ENCODE data around the gene CYB561. TPM values are rescaled to one million over a fixed set of nuclear protein-coding genes. Genes with fewer than 3 reads are reported as not detected.

The CYB561 gene
- total and polyA plus RNA-seq, 3 experiments from 2014 or later: 14.3 to 42.7 (median 16.6) TPM

DNA sequence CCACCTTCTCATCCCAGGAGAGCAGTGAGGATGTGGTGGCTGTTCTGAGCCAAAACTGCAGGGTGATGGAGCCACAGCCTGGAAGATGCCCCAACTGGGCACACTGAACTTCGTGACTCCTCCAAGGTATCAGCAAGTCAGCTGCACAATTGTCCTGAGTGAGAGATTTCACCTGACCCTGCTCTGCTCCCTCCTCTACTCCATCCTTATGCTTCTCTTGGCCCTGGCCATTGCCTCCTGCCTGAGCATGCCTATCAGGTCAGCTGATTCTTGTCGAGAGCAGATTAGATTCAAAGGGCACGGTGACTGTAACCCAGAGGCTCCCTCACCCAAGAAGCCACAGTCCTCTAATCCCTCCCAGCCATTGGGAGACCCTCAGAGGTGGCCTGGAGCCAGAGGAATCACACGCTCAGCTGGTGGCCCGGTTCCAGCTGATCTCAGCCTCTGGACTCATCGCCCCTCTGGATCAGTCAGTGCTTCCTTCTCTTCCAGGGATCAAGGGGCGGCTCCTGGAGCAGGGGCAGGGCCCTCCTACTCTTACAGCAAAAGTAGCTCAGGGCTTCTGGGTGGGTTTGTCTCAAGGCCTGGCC lies 7.0 kb upstream of the CYB561 start:
- Histone ChIP-seq H3K4me3 (ENCODE audit: low read length) (no peak overlapping the region), H3K9me3 (ENCODE audit: low read length) (no peaks in the 10 kb centered on the region), H3K36me3 (ENCODE audit: insufficient read depth, low read length) (no peaks in the 10 kb centered on the region), H3K27ac (ENCODE audit: low read depth, low read length) (no peak overlapping the region), H3K27me3 (ENCODE audit: insufficient read depth, low read length, poor library complexity, severe bottlenecking) (no peaks in the 10 kb centered on the region), H3K4me1 (ENCODE audit: insufficient read depth, low read length) (no peaks in the 10 kb centered on the region)
- H3K4me1 Mint-ChIP-seq: peaks cover 4 to 17% (median 13%) of the 10 kb centered on the region in 3 donors
- peaks cover 0 to 1% of the 10 kb centered on the region in 2 donors for H3K27me3 Mint-ChIP-seq
- DNase-seq: no peak
- peak overlapping the region in 1 of 8 donors; percentile 5 for H3K27ac Mint-ChIP-seq
- no peaks in the 10 kb centered on the region for H3K36me3 Mint-ChIP-seq
- no peaks in the 10 kb centered on the region for H3K9me3 Mint-ChIP-seq
- POLR2A ChIA-PET: no interaction called here
- CTCF ChIA-PET: interaction anchor here (0.8 to 3.2 kb wide), 4 partner anchors 9 to 27 kb away, joined by 3 to 18 read pairs (median 4); no protein-coding TSS in a partner anchor
- no peak overlapping the region for H3K4me3 Mint-ChIP-seq

DNA sequence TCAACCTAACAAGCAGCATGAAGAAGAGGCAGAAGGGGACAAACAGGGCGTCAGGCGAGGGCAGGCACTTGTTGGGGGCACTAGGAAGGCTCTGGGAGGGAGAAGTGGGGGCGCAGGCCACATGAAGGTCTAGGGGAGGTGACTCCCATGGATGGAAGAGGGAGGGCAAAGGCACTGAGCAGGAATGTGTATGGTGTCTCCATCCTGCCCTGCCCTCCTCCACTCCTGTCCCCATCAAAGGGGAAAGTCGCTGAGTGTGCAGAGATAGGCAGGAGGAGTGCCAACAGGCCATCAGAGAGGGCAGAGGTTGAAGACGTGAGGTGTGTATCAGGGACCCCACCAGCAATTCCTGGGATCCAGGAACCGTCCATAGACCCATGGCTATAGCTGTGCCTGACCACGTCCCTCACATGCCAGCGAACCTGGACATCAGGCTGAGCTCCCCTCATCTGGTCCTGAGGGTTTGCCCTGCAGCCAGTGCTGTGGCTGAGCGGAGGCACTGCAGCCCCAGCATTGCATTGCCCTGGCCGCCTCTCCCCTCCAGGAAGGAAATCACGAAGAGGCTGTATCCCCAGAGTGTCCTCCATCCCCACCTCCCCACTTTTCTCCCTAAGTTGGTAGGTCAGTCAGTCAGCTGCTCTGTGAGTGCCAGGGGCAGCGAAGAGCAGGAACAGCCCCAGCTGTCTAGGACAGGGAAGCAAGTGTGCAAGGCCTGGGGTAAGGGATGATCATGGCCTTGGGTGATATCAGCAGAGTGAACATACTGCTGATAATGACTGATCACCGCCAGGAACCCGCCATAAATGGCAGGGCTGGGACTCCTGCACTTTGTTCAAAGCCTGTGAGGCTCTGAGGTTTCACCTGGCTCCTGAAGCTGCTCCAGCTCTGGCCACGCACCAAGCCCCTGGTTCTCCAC lies 6.2 kb upstream of the CYB561 start:
- peaks cover 5% of the 10 kb centered on the region for H3K4me1 ChIP-seq (ENCODE audit: insufficient read depth, low read length)
- H3K4me3 ChIP-seq (ENCODE audit: low read length): no peak overlapping the region
- POLR2A ChIA-PET: no interaction called here
- no peak overlapping the region for H3K27ac ChIP-seq (ENCODE audit: low read depth, low read length)
- H3K27me3 ChIP-seq (ENCODE audit: insufficient read depth, low read length, poor library complexity, severe bottlenecking): no peaks in the 10 kb centered on the region
- Mint-ChIP-seq H3K27ac (peak overlapping the region in 1 of 8 donors; percentile 19), H3K27me3 (peaks cover 0 to 1% of the 10 kb centered on the region in 2 donors), H3K4me3 (no peak overlapping the region), H3K36me3 (no peaks in the 10 kb centered on the region), H3K9me3 (no peaks in the 10 kb centered on the region), H3K4me1 (peaks cover 7 to 21% (median 16%) of the 10 kb centered on the region in 3 donors)
- no peaks in the 10 kb centered on the region for H3K9me3 ChIP-seq (ENCODE audit: low read length)
- no peak for DNase-seq
- no peaks in the 10 kb centered on the region for H3K36me3 ChIP-seq (ENCODE audit: insufficient read depth, low read length)
- CTCF ChIA-PET: interaction anchor here (0.7 to 3.2 kb wide), 5 partner anchors 8 to 159 kb away, joined by 3 to 18 read pairs (median 4); no protein-coding TSS in a partner anchor

DNA sequence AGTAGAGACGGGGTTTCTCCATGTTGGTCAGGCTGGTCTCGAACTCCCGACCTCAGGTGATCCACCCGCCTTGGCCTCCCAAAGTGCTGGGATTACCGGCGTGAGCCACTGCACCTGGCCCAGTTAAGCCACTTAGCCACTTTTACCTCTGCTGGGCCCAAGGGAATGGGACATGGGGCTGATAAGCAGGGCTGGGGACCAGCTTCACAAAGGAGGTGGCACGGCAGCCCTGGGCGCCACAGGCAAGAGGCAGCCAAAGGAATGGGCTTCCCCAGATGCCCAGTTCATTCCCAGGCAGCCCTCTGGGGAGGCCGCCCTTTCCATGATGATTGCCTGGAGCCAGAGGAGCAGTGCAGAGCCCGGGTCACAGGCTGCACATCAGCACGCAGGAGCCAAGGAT lies 5.0 kb upstream of the CYB561 start:
- no peaks in the 10 kb centered on the region for H3K36me3 Mint-ChIP-seq
- no peak for DNase-seq
- H3K9me3 ChIP-seq (ENCODE audit: low read length): no peaks in the 10 kb centered on the region
- POLR2A ChIA-PET: no interaction called here
- H3K9me3 Mint-ChIP-seq: no peaks in the 10 kb centered on the region
- no peaks in the 10 kb centered on the region for H3K27me3 ChIP-seq (ENCODE audit: insufficient read depth, low read length, poor library complexity, severe bottlenecking)
- no peaks in the 10 kb centered on the region for H3K36me3 ChIP-seq (ENCODE audit: insufficient read depth, low read length)
- no peak overlapping the region for H3K4me3 Mint-ChIP-seq
- no peak overlapping the region for H3K27ac Mint-ChIP-seq
- H3K27ac ChIP-seq (ENCODE audit: low read depth, low read length): no peak overlapping the region
- H3K4me1 ChIP-seq (ENCODE audit: insufficient read depth, low read length): peaks cover 12% of the 10 kb centered on the region
- H3K27me3 Mint-ChIP-seq: peaks cover 0 to 1% of the 10 kb centered on the region in 2 donors
- CTCF ChIA-PET: interaction anchor here (1.2 to 1.5 kb wide), 2 partner anchors 12 to 24 kb away, joined by 3 to 4 read pairs; no protein-coding TSS in a partner anchor
- H3K4me3 ChIP-seq (ENCODE audit: low read length): no peak overlapping the region
- H3K4me1 Mint-ChIP-seq: peaks cover 11 to 25% (median 19%) of the 10 kb centered on the region in 3 donors

DNA sequence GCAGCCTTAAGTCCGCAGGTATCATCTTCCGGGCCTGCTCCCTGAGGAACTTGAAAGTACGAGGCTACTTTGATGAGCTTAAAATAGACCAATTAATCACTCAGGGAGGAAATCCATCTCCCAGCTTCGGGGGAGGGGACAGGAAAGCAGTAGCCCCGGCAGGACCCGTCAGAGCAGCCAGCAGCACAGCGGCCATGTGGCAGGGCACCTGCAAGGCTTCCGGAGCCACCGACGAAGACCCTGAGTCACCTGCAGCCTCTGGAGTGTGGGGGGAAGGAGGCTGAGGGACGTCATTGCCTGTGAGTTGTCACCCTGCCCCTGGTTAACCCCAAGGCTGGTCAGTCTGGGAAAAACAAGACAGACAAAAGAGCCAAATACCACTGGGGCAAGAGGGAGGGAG lies 4.4 kb upstream of the CYB561 start:
- H3K4me1 Mint-ChIP-seq: peaks cover 11 to 27% (median 19%) of the 10 kb centered on the region in 3 donors
- ChIA-PET POLR2A (interaction anchor here (1.5 kb wide), 1 partner anchor 11 kb away, joined by 4 read pairs; no protein-coding TSS in a partner anchor), CTCF (interaction anchor here (1.2 to 7.2 kb wide), 3 partner anchors 11 to 28 kb away, joined by 3 to 60 read pairs (median 4); partner anchors contain the start of gene ACE)
- H3K27ac Mint-ChIP-seq: peak overlapping the region in 3 of 8 donors; percentile 43 to 99 (median 55)
- Histone ChIP-seq H3K9me3 (ENCODE audit: low read length) (no peaks in the 10 kb centered on the region), H3K27me3 (ENCODE audit: insufficient read depth, low read length, poor library complexity, severe bottlenecking) (no peaks in the 10 kb centered on the region), H3K36me3 (ENCODE audit: insufficient read depth, low read length) (no peaks in the 10 kb centered on the region), H3K27ac (ENCODE audit: low read depth, low read length) (no peak overlapping the region), H3K4me1 (ENCODE audit: insufficient read depth, low read length) (peaks cover 12% of the 10 kb centered on the region), H3K4me3 (ENCODE audit: low read length) (no peak overlapping the region)
- H3K36me3 Mint-ChIP-seq: peaks cover 0 to 2% (median 0%) of the 10 kb centered on the region in 3 donors
- DNase-seq: peak in 1 of 5 donors; percentile 61
- H3K27me3 Mint-ChIP-seq: peaks cover 0 to 4% of the 10 kb centered on the region in 2 donors
- H3K9me3 Mint-ChIP-seq: no peaks in the 10 kb centered on the region
- H3K4me3 Mint-ChIP-seq: no peak overlapping the region

DNA sequence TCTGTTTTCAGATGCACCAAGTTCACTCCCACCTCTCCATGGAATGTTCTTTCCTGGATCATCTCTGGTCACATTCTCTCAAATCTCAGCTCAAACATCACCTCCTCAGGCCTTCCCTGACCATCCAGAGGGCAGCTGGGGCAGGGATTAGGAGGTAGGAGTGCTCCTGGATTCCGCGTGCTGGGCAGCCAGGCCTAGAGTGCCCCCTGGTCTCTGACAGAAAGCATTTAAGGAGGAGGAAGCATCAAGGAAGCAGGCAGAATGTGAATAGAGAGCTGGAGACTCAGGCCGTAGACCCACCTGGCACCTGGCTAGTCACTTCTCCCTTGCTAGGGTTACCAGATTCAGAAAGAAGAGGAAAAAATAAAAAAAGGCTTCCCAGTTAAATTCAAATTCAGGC lies 2.5 kb upstream of the CYB561 start:
- POLR2A ChIA-PET: no interaction called here
- H3K27me3 ChIP-seq (ENCODE audit: insufficient read depth, low read length, poor library complexity, severe bottlenecking): no peaks in the 10 kb centered on the region

DNA sequence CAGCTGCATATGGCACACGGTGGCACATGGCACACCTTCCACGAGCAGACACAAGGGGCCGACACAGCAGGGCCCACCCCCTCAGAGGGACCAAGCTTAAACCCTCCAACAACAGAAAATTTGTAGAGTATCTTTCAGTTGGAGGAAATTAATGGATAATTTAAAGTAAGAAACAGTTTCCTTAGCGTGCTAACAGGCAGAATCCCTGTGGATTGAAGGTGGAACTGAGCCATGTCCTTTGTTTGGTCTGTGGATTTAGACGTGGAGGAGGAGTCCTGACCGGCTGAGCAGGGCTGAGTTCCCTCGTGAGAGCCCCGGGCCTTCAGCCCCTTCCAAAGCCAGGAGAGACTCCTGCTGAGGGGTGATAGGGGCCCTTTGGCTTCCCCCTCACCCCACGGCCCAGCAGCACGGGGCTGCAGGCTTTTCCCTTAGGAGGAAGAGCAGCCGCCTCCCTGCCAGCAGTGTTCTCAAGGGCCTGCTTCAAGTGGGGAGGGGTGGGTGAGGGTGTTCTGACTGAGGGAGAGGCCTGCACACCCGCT lies 1.4 kb upstream of the CYB561 start:
- POLR2A ChIA-PET: interaction anchor here (0.6 to 3.1 kb wide), 5 partner anchors 9 to 248 kb away, joined by 3 to 19 read pairs (median 3); partner anchors contain the start of gene ACE
- CTCF ChIA-PET: interaction anchor here (0.9 to 7.2 kb wide), 8 partner anchors 9 to 388 kb away, joined by 3 to 60 read pairs (median 9); partner anchors contain the start of gene ACE
- H3K4me3 ChIP-seq (ENCODE audit: low read length): peak overlapping the region; percentile 65
- DNase-seq: no peak
- Mint-ChIP-seq H3K27me3 (peaks cover 0 to 5% of the 10 kb centered on the region in 2 donors), H3K4me3 (peak overlapping the region; percentile 71 to 86 (median 79)), H3K9me3 (no peaks in the 10 kb centered on the region), H3K36me3 (peaks cover 0 to 2% (median 0%) of the 10 kb centered on the region in 3 donors), H3K27ac (peak overlapping the region; percentile 89 to 99 (median 92)), H3K4me1 (peaks cover 23 to 51% (median 33%) of the 10 kb centered on the region in 3 donors)
- H3K9me3 ChIP-seq (ENCODE audit: low read length): no peaks in the 10 kb centered on the region
- peaks cover 20% of the 10 kb centered on the region for H3K4me1 ChIP-seq (ENCODE audit: insufficient read depth, low read length)
- no peaks in the 10 kb centered on the region for H3K36me3 ChIP-seq (ENCODE audit: insufficient read depth, low read length)
- H3K27ac ChIP-seq (ENCODE audit: low read depth, low read length): peak overlapping the region; percentile 87
- H3K27me3 ChIP-seq (ENCODE audit: insufficient read depth, low read length, poor library complexity, severe bottlenecking): no peaks in the 10 kb centered on the region

More for the DNA sequence above, 2.5 kb upstream of the CYB561 start:
- Mint-ChIP-seq H3K36me3 (peaks cover 0 to 2% (median 0%) of the 10 kb centered on the region in 3 donors), H3K4me1 (peaks cover 23 to 43% (median 31%) of the 10 kb centered on the region in 3 donors), H3K4me3 (peak overlapping the region in 2 of 7 donors; percentile 41), H3K27ac (peak overlapping the region in 7 of 8 donors; percentile 41 to 99 (median 82)), H3K27me3 (peaks cover 0 to 5% of the 10 kb centered on the region in 2 donors), H3K9me3 (no peaks in the 10 kb centered on the region)
- Histone ChIP-seq H3K9me3 (ENCODE audit: low read length) (no peaks in the 10 kb centered on the region), H3K27ac (ENCODE audit: low read depth, low read length) (no peak overlapping the region), H3K4me3 (ENCODE audit: low read length) (no peak overlapping the region), H3K36me3 (ENCODE audit: insufficient read depth, low read length) (no peaks in the 10 kb centered on the region), H3K4me1 (ENCODE audit: insufficient read depth, low read length) (peaks cover 20% of the 10 kb centered on the region)
- CTCF ChIA-PET: interaction anchor here (1.2 to 7.2 kb wide), 5 partner anchors 13 to 163 kb away, joined by 3 to 60 read pairs (median 14); partner anchors contain the start of gene ACE
- DNase-seq: no peak

DNA sequence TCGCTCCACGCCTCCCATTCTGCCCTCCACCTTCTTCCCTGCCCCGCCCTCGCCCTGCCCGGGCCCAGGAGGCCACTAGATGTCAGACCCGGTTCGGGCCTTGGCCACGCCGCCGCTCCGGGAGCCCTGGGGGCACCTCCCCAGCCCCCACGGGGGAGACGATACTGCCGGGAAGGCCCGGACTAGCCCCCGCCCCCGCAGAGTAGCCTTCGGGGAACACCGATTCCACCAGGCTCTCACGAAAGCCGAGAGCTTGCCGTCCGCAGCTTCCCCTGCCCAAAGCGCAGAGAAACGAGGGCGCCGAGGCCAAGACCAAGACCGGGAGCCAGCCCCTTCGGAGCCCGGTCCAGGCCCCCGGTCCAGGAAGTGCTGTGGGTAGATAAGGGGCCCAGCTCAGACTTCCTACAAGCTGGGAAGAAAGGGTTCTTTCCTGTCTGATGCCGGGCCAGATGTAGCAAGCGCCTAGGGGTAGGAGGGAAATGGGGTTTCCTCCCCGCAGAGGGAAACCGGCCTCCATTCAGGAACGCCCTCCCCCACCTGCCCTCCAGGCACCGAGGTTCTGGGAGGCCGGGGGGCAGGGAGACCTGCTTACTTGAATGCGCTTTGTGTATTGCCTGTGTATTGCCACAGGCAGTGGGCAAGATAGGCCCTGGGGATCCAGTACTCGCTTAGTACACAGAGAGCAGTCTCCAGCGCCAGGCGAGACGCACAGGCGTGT lies 806 bp upstream of the CYB561 start:
- H3K4me1 Mint-ChIP-seq: peaks cover 23 to 56% (median 35%) of the 10 kb centered on the region in 3 donors
- peak; percentile 22 to 64 (median 41) for DNase-seq
- peaks cover 20% of the 10 kb centered on the region for H3K4me1 ChIP-seq (ENCODE audit: insufficient read depth, low read length)
- peak overlapping the region; percentile 71 to 86 (median 79) for H3K4me3 Mint-ChIP-seq
- no peaks in the 10 kb centered on the region for H3K9me3 ChIP-seq (ENCODE audit: low read length)
- peak overlapping the region; percentile 65 for H3K4me3 ChIP-seq (ENCODE audit: low read length)
- H3K27me3 ChIP-seq (ENCODE audit: insufficient read depth, low read length, poor library complexity, severe bottlenecking): no peaks in the 10 kb centered on the region
- ChIA-PET POLR2A (interaction anchor here (0.6 to 3.1 kb wide), 5 partner anchors 8 to 248 kb away, joined by 3 to 19 read pairs (median 3); partner anchors contain the start of gene ACE), CTCF (interaction anchor here (0.9 to 7.2 kb wide), 8 partner anchors 9 to 389 kb away, joined by 3 to 60 read pairs (median 9); partner anchors contain the start of gene ACE)
- peaks cover 0 to 2% (median 0%) of the 10 kb centered on the region in 3 donors for H3K36me3 Mint-ChIP-seq
- peak overlapping the region; percentile 87 for H3K27ac ChIP-seq (ENCODE audit: low read depth, low read length)
- H3K27me3 Mint-ChIP-seq: peaks cover 0 to 4% of the 10 kb centered on the region in 2 donors
- peak overlapping the region; percentile 89 to 99 (median 92) for H3K27ac Mint-ChIP-seq
- no peaks in the 10 kb centered on the region for H3K9me3 Mint-ChIP-seq
- H3K36me3 ChIP-seq (ENCODE audit: insufficient read depth, low read length): no peaks in the 10 kb centered on the region
